Measurements from ENCODE around the gene APH1B. TPM values are rescaled to one million over a fixed set of nuclear protein-coding genes. Genes with fewer than 3 reads are reported as not detected.

APH1B gene
- total and polyA plus RNA-seq, 9 of the 15 experiments (the other 6 are each of a cell fraction or from before 2014, with no cell fraction given), result 5.1 to 9.7 (median 7.0) TPM

GRCh38 chr15:63351170-63351569 lies 73.8 kb downstream of the APH1B start:
- 78% methylated on average over 4 of the region's 4 CpGs for WGBS (ENCODE audit: insufficient coverage, low coverage, missing lambda C conversion rate)
- Histone ChIP-seq H3K9ac (ENCODE audit: insufficient read depth in 1 of 2, low read depth in 2 of 2, low read length in 2 of 2) (no peak overlapping the region), H3K4me1 (replicated peaks in 1 of 2; ENCODE audit: control insufficient read depth in 2 of 2, insufficient read depth in 2 of 2, low read length in 2 of 2) (peaks cover 0 to 7% of the 10 kb centered on the region in 2 experiments; a peak in 3 of 5 replicates), H3K79me2 (ENCODE audit: control insufficient read depth, insufficient read depth, low read length) (no peaks in the 10 kb centered on the region), H3K27me3 (ENCODE audit: control insufficient read depth in 2 of 2, insufficient read depth in 2 of 2, low read length in 2 of 2) (no peaks in the 10 kb centered on the region), H3K27ac (ENCODE audit: extremely low read depth, low read depth, low read length) (no peak overlapping the region), H4K20me1 (replicated peaks; ENCODE audit: control insufficient read depth, insufficient read depth, low read length) (no peaks in the 10 kb centered on the region), H3K9me1 (ENCODE audit: control insufficient read depth, insufficient read depth, low read length) (no peaks in the 10 kb centered on the region), H3K36me3 (ENCODE audit: control insufficient read depth, insufficient read depth, low read length) (no peaks in the 10 kb centered on the region), H3K4me2 (ENCODE audit: insufficient read depth, low read length) (no peak overlapping the region), H3K4me3 (no peak overlapping the region), H3K9me3 (replicated peaks; ENCODE audit: control insufficient read depth, insufficient read depth, low read depth, low read length) (no peaks in the 10 kb centered on the region), H2AFZ (ENCODE audit: low read depth, low read length) (no peak overlapping the region)
- BruUV-seq (replicated peaks), result no TSS peak
- TF ChIP-seq ARNT (IDR thresholded peaks at IDR 0.05) (no peak), ZFP36 (IDR thresholded peaks at IDR 0.05; ENCODE audit: low read depth, low read length, partially characterized antibody) (no peak), STAT5B (CRISPR knock-in tag; IDR thresholded peaks at IDR 0.05) (no peak), GTF2F1 (IDR thresholded peaks at IDR 0.05; ENCODE audit: low read depth, low read length) (no peak), ZNF436 (CRISPR knock-in tag; IDR thresholded peaks at IDR 0.05) (no peak), THAP12 (CRISPR knock-in tag; IDR thresholded peaks at IDR 0.05) (no peak), ZNF511 (CRISPR knock-in tag; IDR thresholded peaks at IDR 0.05) (no peak), TEAD2 (tag; IDR thresholded peaks at IDR 0.05) (no peak), TAF1 (IDR thresholded peaks at IDR 0.05; ENCODE audit: control insufficient read depth, extremely low read depth, insufficient read depth, low read length, severe bottlenecking) (no peak), HNRNPK (IDR thresholded peaks at IDR 0.05; ENCODE audit: low read depth, low read length, poor library complexity, severe bottlenecking) (no peak), RAD51 (IDR thresholded peaks at IDR 0.05; ENCODE audit: borderline replicate concordance, low read depth) (no peak), XRCC5 (IDR thresholded peaks at IDR 0.05; ENCODE audit: low read depth, low read length) (no peak), KLF1 (tag; IDR thresholded peaks at IDR 0.05) (no peak), ZNF23 (CRISPR knock-in tag; IDR thresholded peaks at IDR 0.05) (no peak), ZBTB17 (CRISPR knock-in tag; IDR thresholded peaks at IDR 0.05) (no peak), ZBTB26 (CRISPR knock-in tag; IDR thresholded peaks at IDR 0.05) (no peak)
- DNase-seq (ENCODE audit: extremely low read depth in 1 of 4, low spot score in 3 of 4) (no peak), FAIRE-seq (no peak), ATAC-seq (no peak)
- POLR2A ChIA-PET, result interaction anchor here (0.8 to 1.0 kb wide), 2 partner anchors 11 to 12 kb away, joined by 3 read pairs; no protein-coding TSS in a partner anchor
- intact Hi-C loops (cut with micrococcal nuclease) (no loop called here), in situ Hi-C loops (cut with MboI) (no loop called here)
- CTCF ChIA-PET (ENCODE audit: low intra/inter-chr PET ratio), result no interaction called here
